Hematopoietic multipotent progenitor cell treated with erythropoietin and hydrocortisone succinate and interleukin-3 and kit ligand, for 17 days (in vitro differentiated cells): ENCODE results near the gene TCP11X2.
"Not testable (repeated sequence)": the region's sequence is repeated elsewhere in the genome, so short reads cannot be mapped to it uniquely, and the experiment has no call there.

Experiments used
- DNase-seq: peaks from one replicate; pipeline ENCODE4 v3.0.0-alpha.2; 2015; ENCODE audit warnings: low spot score

Gene TCP11X2

DNA sequence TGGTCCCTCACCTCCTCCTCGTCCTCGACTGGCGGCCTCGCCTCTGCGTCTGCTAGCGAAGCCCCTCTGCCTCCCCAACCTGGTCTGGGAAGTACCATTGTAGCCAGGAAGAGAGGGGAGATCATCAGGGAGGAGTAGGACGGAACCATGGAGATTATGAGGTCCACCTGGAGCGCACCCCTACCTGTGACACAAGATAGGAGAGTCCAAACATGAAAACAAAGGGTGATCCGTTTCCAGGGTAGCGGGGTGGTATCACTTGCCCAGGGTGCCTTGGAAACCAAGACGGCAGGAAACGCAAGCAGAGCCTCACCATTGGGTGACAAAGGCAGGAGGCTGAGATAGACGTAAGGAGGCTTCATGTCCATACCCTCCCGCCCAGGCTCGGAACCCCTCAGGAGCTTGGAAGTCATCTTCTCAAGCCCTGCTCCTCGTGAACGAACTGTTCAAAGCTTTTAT, at the start of gene TCP11X2:
Gene TCP11X2, minus strand, starts transcription at position 51 of the 459 bp plus-strand sequence.
- DNase-seq, result not testable (repeated sequence)

DNA sequence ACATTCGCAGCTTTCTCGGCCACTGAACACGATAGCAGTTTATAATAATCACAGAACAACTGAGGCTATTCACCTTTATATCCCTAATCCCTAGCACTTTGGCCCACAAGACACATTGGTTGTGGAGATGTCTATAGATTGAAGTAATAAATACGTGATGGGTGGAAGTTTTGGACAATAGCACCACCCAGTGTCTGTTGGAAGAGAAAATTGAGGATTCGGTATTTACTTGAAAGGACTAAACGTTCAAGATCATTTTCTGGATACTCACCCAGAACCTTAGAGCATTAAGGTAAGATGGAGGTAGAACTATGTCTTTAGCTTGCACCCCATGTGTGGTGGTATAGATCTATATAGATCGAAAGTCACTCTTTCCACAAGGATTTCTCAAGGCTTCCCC, 45.7 kb upstream of the TCP11X2 start:
- no peak for DNase-seq

- DNase-seq, result no peak
These were observed 44.6 kb upstream of the TCP11X2 start, which contains the start of gene TMSB15A for GRCh38 chrX:102515975-102516941. Gene TMSB15A (minus strand): TSS chrX:102516739.

GRCh38 chrX:102514536-102514935, 42.9 kb upstream of the TCP11X2 start:
- DNase-seq, result no peak

DNA sequence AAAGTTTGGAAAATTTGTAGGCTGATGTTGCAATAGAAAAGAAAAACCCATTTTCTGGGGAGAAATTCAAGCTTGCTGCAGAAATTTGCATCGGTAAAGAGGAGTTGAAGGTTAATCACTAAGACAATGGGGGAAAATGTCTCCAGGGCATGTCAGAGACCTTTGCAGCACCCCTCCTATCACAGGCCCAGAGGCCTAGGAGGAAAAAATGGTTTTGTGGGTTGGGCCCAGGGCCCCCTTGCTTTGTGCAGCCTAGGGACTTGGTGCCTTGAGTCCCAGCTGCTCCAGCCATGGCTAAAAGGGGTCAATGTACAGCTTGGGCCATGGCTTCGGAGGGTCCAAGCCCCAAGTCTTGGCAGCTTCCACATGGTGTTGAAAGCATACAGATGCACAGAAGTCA, 27.1 kb upstream of the TCP11X2 start:
- DNase-seq, result no peak

DNA sequence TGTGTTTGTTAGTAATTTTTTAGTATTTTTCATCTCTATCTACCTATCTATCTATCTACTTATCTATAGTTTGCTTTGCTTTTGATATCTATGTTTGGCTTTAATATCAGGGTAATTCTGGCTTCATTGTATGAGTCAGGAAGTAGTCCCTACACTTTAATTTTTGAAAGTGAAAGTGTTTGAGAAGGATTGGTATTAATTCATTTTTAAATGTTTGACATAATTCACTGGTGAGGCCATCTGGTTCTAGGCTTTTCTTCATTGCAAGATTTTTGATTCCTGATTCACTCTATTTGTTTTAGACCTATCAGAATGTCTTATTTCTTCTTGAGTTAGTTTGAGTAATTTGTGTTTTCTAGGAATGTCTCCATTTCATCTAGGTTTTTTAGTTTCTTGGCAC, 20.2 kb upstream of the TCP11X2 start:
- DNase-seq, result no peak

DNA sequence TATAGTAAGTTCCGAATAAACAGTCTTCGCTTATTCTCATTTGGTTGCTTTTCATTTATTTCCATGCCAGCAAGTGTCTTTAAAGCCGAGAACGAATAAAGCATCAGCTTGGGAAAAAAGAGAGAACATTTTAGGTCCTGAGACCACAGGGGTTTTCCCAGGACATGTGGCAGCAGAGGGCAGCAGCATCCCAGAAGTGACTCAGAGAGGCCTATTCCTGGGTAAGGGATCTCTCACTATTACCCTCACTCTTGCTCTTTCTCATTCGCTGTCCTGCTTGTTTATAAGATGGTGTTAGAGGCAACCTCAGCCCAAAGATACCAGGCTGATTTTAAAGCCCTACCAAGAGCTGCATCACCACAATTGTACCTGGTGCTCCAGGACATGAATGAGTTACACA, 7.2 kb upstream of the TCP11X2 start:
- DNase-seq, result not testable (repeated sequence)

- not testable (repeated sequence) for DNase-seq
These were observed 1.4 kb downstream of the TCP11X2 start for GRCh38 chrX:102470215-102470614.

DNA sequence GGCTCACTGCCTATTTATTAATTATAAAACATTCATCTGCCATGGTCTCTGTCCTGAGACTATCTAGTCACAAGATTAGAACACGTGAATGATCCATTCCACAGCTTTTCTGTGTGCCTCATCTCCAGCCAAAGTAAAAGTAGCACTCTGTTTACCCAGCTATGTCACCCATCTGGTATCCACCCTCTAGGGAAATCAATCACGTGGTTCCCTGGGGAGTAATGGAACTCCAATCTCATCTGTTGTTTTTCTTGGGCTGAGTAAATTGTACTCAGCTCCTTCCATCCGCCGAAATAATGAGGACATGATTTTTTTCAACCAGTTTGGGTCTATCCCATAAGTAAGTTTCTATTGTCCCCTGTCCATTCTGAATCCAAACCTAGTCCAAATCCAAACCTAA, 13.0 kb downstream of the TCP11X2 start:
- DNase-seq, result not testable (repeated sequence)

DNA sequence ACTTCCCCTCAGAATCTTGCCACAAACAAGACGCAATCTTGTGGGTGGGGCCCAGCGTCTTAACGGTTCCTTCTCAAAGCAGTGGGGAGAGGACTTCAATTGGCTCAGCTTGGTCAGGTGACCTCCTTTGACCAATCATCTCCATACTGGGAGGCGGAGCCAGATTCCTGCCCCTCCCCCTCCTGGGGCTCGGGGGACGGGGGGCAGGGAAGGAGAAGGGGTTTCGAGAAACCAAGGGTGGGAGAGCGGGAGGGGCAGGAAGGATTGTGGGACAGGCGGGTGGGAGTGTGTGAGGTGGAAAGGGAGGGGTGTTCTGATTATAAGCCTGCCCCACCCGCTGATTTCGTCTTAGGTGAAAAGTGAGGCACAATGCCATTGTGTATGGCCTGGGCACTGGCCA, 31.7 kb downstream of the TCP11X2 start, which contains the start of gene NXF2B:
Gene NXF2B, minus strand, starts transcription at position 101 of the 400 bp plus-strand sequence. CDS start 59,972 bp downstream, outside the sequence.
- not testable (repeated sequence) for DNase-seq

DNA sequence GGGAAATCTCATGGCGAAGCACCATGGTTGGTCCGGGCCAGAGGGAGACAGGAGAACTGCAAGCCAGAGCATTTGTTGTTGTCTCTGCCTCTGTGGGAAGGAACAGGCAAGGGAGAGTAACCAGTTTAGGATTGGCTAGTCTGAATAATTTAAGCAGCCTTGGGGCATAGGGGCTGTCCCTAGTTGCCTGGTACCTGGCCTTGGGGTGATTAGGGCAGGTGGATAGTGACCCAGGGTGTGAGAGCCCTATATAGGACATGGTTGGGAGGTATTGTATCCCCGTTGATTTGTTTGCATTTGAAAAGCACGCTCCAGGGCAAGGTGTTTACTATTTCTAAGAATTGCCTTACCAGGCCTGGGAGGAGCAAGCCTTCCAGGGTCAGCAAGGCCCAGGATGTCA, 57.1 kb downstream of the TCP11X2 start:
- not testable (repeated sequence) for DNase-seq
